ENCODE measurements around the gene PDGFD.

The PDGFD gene

GRCh38 chr11:104148074-104148473, 15.9 kb downstream of the PDGFD start:
- no peak overlapping the region for H3K4me3 ChIP-seq (replicated peaks in 1 of 2; ENCODE audit: low read depth in 2 of 2, low read length in 2 of 2)
- no peak for TF ChIP-seq CTCF (IDR thresholded peaks at IDR 0.05; ENCODE audit: low read depth, low read length)
- peak; percentile 59 to 64 for DNase-seq (ENCODE audit: low read depth in 2 of 2)

- no peak for DNase-seq (ENCODE audit: low read depth in 2 of 2)
- H3K4me3 ChIP-seq (replicated peaks in 1 of 2; ENCODE audit: low read depth in 2 of 2, low read length in 2 of 2), result no peak overlapping the region
- TF ChIP-seq CTCF (IDR thresholded peaks at IDR 0.05; ENCODE audit: low read depth, low read length), result no peak
Observed at GRCh38 chr11:104146943-104147342, 17.0 kb downstream of the PDGFD start.

GRCh38 chr11:104146421-104146820, 17.5 kb downstream of the PDGFD start:
- H3K4me3 ChIP-seq (replicated peaks in 1 of 2; ENCODE audit: low read depth in 2 of 2, low read length in 2 of 2), result no peak overlapping the region
- DNase-seq (ENCODE audit: low read depth in 2 of 2), result no peak
- no peak for TF ChIP-seq CTCF (IDR thresholded peaks at IDR 0.05; ENCODE audit: low read depth, low read length)

- DNase-seq (ENCODE audit: low read depth in 2 of 2), result no peak
- TF ChIP-seq CTCF (IDR thresholded peaks at IDR 0.05; ENCODE audit: low read depth, low read length), result no peak
Observed at GRCh38 chr11:104145062-104145461, 18.9 kb downstream of the PDGFD start.

GRCh38 chr11:104142698-104143097, 21.2 kb downstream of the PDGFD start:
- DNase-seq (ENCODE audit: low read depth in 2 of 2), result no peak
- H3K4me3 ChIP-seq (replicated peaks in 1 of 2; ENCODE audit: low read depth in 2 of 2, low read length in 2 of 2), result no peak overlapping the region
- no peak for TF ChIP-seq CTCF (IDR thresholded peaks at IDR 0.05; ENCODE audit: low read depth, low read length)

More at GRCh38 chr11:104145062-104145461, 18.9 kb downstream of the PDGFD start:
- H3K4me3 ChIP-seq (replicated peaks in 1 of 2; ENCODE audit: low read depth in 2 of 2, low read length in 2 of 2), result no peak overlapping the region

- DNase-seq (ENCODE audit: low read depth in 2 of 2), result peak in 1 of 2 donors; percentile 17
- H3K4me3 ChIP-seq (replicated peaks in 1 of 2; ENCODE audit: low read depth in 2 of 2, low read length in 2 of 2), result no peak overlapping the region
- TF ChIP-seq CTCF (IDR thresholded peaks at IDR 0.05; ENCODE audit: low read depth, low read length), result no peak
Observed at GRCh38 chr11:104136861-104137260, 27.1 kb downstream of the PDGFD start.

GRCh38 chr11:104134745-104135144, 29.2 kb downstream of the PDGFD start:
- no peak for TF ChIP-seq CTCF (IDR thresholded peaks at IDR 0.05; ENCODE audit: low read depth, low read length)
- H3K4me3 ChIP-seq (replicated peaks in 1 of 2; ENCODE audit: low read depth in 2 of 2, low read length in 2 of 2), result no peak overlapping the region
- peak; percentile 26 to 47 for DNase-seq (ENCODE audit: low read depth in 2 of 2)

All from cardiac fibroblast (primary cell).